ENCODE measurements around the gene CTBP2.

CTBP2 gene

GRCh38 chr10:125064681-125065492 is 95.5 kb downstream of the CTBP2 start:
- TF ChIP-seq CTCF (IDR thresholded peaks at IDR 0.05; ENCODE audit: low read depth, low read length, missing control alignments): no peak
- in situ Hi-C loops (cut with HindIII; ENCODE audit: low sequenced_read_pairs): no loop called here
- DNase-seq (ENCODE audit: low read depth): peak; percentile 86
- H3K4me3 ChIP-seq (ENCODE audit: low read depth, low read length): no peak overlapping the region

- in situ Hi-C loops (cut with HindIII; ENCODE audit: low sequenced_read_pairs): no loop called here
- no peak for TF ChIP-seq CTCF (IDR thresholded peaks at IDR 0.05; ENCODE audit: low read depth, low read length, missing control alignments)
- no peak for DNase-seq (ENCODE audit: low read depth)
- H3K4me3 ChIP-seq (ENCODE audit: low read depth, low read length): no peak overlapping the region
Observed at GRCh38 chr10:125063256-125063925, 97.0 kb downstream of the CTBP2 start.

GRCh38 chr10:125062914-125063230 is 97.5 kb downstream of the CTBP2 start:
- in situ Hi-C loops (cut with HindIII; ENCODE audit: low sequenced_read_pairs): no loop called here
- no peak overlapping the region for H3K4me3 ChIP-seq (ENCODE audit: low read depth, low read length)
- no peak for TF ChIP-seq CTCF (IDR thresholded peaks at IDR 0.05; ENCODE audit: low read depth, low read length, missing control alignments)
- no peak for DNase-seq (ENCODE audit: low read depth)

GRCh38 chr10:125062227-125062913 is 98.0 kb downstream of the CTBP2 start:
- TF ChIP-seq CTCF (IDR thresholded peaks at IDR 0.05; ENCODE audit: low read depth, low read length, missing control alignments): no peak
- H3K4me3 ChIP-seq (ENCODE audit: low read depth, low read length): no peak overlapping the region

GRCh38 chr10:125061557-125062226 is 98.7 kb downstream of the CTBP2 start:
- no peak for DNase-seq (ENCODE audit: low read depth)
- no peak for TF ChIP-seq CTCF (IDR thresholded peaks at IDR 0.05; ENCODE audit: low read depth, low read length, missing control alignments)
- in situ Hi-C loops (cut with HindIII; ENCODE audit: low sequenced_read_pairs): no loop called here
- no peak overlapping the region for H3K4me3 ChIP-seq (ENCODE audit: low read depth, low read length)

More at GRCh38 chr10:125062227-125062913, 98.0 kb downstream of the CTBP2 start:
- in situ Hi-C loops (cut with HindIII; ENCODE audit: low sequenced_read_pairs): no loop called here
- no peak for DNase-seq (ENCODE audit: low read depth)
